RWPE2 (cell line): ENCODE measurements around the gene C6orf89.

ENCODE experiments used
- ATAC-seq: fragments of 200-7000 bp; cut with Tn5 transposase; 3 replicates; pipeline ENCODE4 v1.9.1; 2021; ENCODE audit warnings: low read depth
- DNase-seq: peaks from one replicate; pipeline ENCODE4 v3.0.0-alpha.2; 2020; ENCODE audit warnings: low spot score
- H3K27ac ChIP-seq: fragments of 450-650 bp; 2 replicates; pipeline ENCODE4 v1.5.1; 2017; ENCODE audit warnings: mild to moderate bottlenecking; ENCODE audit not compliant: poor library complexity, severe bottlenecking
- H3K27me3 ChIP-seq: fragments of 250-450 bp; sonication (Bioruptor Pico); 2 replicates; pipeline ENCODE4 v1.5.1; 2021; ENCODE audit warnings: mild to moderate bottlenecking, moderate library complexity; ENCODE audit not compliant: insufficient read depth, poor library complexity, severe bottlenecking
- H3K36me3 ChIP-seq: fragments of 250-450 bp; sonication (Bioruptor Pico); 2 replicates; pipeline ENCODE4 v1.5.1; 2020; ENCODE audit warnings: low read depth, mild to moderate bottlenecking, moderate library complexity
- H3K4me1 ChIP-seq: fragments of 250-450 bp; sonication (Bioruptor Pico); 2 replicates; pipeline ENCODE4 v1.5.1; 2021; ENCODE audit warnings: mild to moderate bottlenecking, moderate library complexity; ENCODE audit not compliant: insufficient read depth, poor library complexity, severe bottlenecking
- H3K4me3 ChIP-seq: fragments of 250-450 bp; sonication (Bioruptor Pico); 2 replicates; pipeline ENCODE4 v1.5.1; 2021; ENCODE audit warnings: mild to moderate bottlenecking, moderate library complexity; ENCODE audit not compliant: severe bottlenecking
- H3K9me3 ChIP-seq: fragments of 250-450 bp; sonication (Bioruptor Pico); 2 replicates; pipeline ENCODE4 v1.5.1; 2021; ENCODE audit warnings: mild to moderate bottlenecking, moderate library complexity; ENCODE audit not compliant: severe bottlenecking
- CTCF ChIP-seq: fragments of 450-650 bp; IDR thresholded peaks from one replicate; pipeline ENCODE4 v1.5.1; 2017; ENCODE audit warnings: mild to moderate bottlenecking, moderate library complexity; ENCODE audit not compliant: poor library complexity, severe bottlenecking

C6orf89 gene

DNA sequence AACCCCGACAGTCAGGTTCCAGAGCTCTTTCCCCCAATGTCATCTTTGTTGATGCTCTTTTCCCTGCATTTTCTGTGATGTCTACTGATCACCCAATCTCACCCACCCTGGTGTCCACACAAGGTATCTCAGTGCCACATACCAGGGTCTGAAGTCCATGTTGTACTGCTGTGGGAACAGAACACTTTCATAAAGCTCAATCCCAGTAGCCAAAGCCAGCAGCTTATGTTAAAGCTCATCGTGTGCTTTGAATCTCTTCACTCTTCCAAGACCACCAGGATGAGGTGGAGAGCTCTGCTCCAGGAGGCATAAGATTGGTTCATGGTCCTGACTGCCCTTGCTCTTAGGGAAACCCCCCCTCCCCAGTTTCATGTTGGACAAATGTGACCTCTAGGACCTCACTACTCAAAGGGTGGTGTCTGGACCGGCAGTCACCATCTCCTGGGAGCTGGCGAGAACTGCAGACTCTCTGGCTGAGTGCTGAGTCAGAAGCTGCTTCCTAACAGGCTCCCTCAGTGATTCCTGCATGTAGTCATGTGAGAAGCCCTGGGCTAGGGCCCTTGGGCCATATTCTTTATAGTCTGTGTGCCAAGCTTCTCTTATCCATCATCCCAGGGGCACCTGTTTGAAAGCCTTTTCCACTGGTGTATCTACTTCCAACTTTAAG lies 33.1 kb upstream of the C6orf89 start:
- no peak for DNase-seq
- TF ChIP-seq CTCF = no peak
- H3K27me3 ChIP-seq = no peaks in the 10 kb centered on the region
- no peak overlapping the region for H3K4me3 ChIP-seq
- H3K4me1 ChIP-seq = peaks cover 12% of the 10 kb centered on the region
- peak overlapping the region; percentile 62 for H3K27ac ChIP-seq
- H3K9me3 ChIP-seq = no peaks in the 10 kb centered on the region
- peak; percentile 49; the same call in 2 of the 3 replicates for ATAC-seq
- peaks cover 34% of the 10 kb centered on the region for H3K36me3 ChIP-seq

- DNase-seq = no peak
- H3K27me3 ChIP-seq = no peaks in the 10 kb centered on the region
These were observed 32.4 kb upstream of the C6orf89 start for GRCh38 chr6:36853325-36853724.

DNA sequence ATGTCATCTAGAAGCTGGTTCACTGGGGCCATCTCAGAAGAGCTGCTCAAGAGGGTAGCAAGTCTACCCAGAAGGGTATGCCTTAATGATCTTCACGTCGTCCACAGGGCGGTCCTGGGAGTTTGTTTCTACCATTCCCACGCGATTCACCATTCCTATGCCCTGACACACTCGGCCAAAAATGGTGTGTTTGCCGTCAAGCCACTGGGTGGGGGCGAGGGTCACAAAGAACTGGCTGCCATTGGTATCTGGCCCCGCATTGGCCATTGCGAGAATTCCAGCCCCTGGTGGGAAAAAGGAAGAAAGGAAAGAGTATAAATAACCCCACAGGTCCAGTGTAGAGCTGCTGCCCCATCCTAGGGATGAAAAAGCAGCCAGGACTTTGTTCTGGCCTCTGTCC lies 30.0 kb upstream of the C6orf89 start:
- H3K27me3 ChIP-seq = no peaks in the 10 kb centered on the region
- ATAC-seq (no peak), DNase-seq (no peak)
- no peak overlapping the region for H3K4me3 ChIP-seq
- H3K9me3 ChIP-seq = no peaks in the 10 kb centered on the region
- peaks cover 12% of the 10 kb centered on the region for H3K4me1 ChIP-seq
- no peak overlapping the region for H3K27ac ChIP-seq
- TF ChIP-seq CTCF = no peak
- H3K36me3 ChIP-seq = peaks cover 48% of the 10 kb centered on the region

More at GRCh38 chr6:36853325-36853724, 32.4 kb upstream of the C6orf89 start:
- no peak for TF ChIP-seq CTCF
- H3K9me3 ChIP-seq = no peaks in the 10 kb centered on the region
- H3K4me3 ChIP-seq = no peak overlapping the region
- H3K27ac ChIP-seq = peak overlapping the region; percentile 62
- H3K4me1 ChIP-seq = peaks cover 12% of the 10 kb centered on the region
- ATAC-seq = peak; percentile 79
- peaks cover 37% of the 10 kb centered on the region for H3K36me3 ChIP-seq

- no peak for TF ChIP-seq CTCF
- no peak overlapping the region for H3K4me3 ChIP-seq
- H3K27me3 ChIP-seq = no peaks in the 10 kb centered on the region
- no peak overlapping the region for H3K27ac ChIP-seq
- no peak for DNase-seq
- H3K9me3 ChIP-seq = no peaks in the 10 kb centered on the region
- peaks cover 53% of the 10 kb centered on the region for H3K36me3 ChIP-seq
- no peak for ATAC-seq
- H3K4me1 ChIP-seq = peaks cover 12% of the 10 kb centered on the region
These were observed 29.5 kb upstream of the C6orf89 start for GRCh38 chr6:36856277-36856676.

GRCh38 chr6:36857325-36857724 lies 28.4 kb upstream of the C6orf89 start:
- TF ChIP-seq CTCF = no peak
- H3K27me3 ChIP-seq = no peaks in the 10 kb centered on the region
- no peak overlapping the region for H3K27ac ChIP-seq
- DNase-seq (no peak), ATAC-seq (no peak)
- peaks cover 60% of the 10 kb centered on the region for H3K36me3 ChIP-seq
- H3K4me3 ChIP-seq = no peak overlapping the region
- peaks cover 16% of the 10 kb centered on the region for H3K4me1 ChIP-seq
- H3K9me3 ChIP-seq = no peaks in the 10 kb centered on the region
